Osteocyte (in vitro differentiated cells): ENCODE results near the gene TMEM62. TPM values are rescaled to one million over a fixed set of nuclear protein-coding genes. Genes with fewer than 3 reads are reported as not detected.

Source experiments
- DNase-seq: peaks from one replicate; pipeline ENCODE4 v3.0.0; 2021; ENCODE audit warnings: mixed read lengths; ENCODE audit not compliant: unreplicated experiment; ENCODE audit errors: extremely low spot score
- H3K27ac Mint-ChIP-seq: one replicate; pipeline ENCODE4 v1.8.0; 2021; ENCODE audit warnings: mild to moderate bottlenecking, mixed read lengths; ENCODE audit not compliant: unreplicated experiment
- H3K27me3 Mint-ChIP-seq: one replicate; pipeline ENCODE4 v1.8.0; 2021; ENCODE audit warnings: mixed read lengths; ENCODE audit not compliant: unreplicated experiment
- H3K36me3 Mint-ChIP-seq: one replicate; pipeline ENCODE4 v1.8.0; 2021; ENCODE audit warnings: mixed read lengths; ENCODE audit not compliant: unreplicated experiment
- H3K4me1 Mint-ChIP-seq: one replicate; pipeline ENCODE4 v1.8.0; 2021; ENCODE audit warnings: mixed read lengths; ENCODE audit not compliant: unreplicated experiment
- H3K4me3 Mint-ChIP-seq: one replicate; pipeline ENCODE4 v1.8.0; 2021; ENCODE audit warnings: mild to moderate bottlenecking, moderate library complexity, mixed read lengths; ENCODE audit not compliant: unreplicated experiment
- H3K9me3 Mint-ChIP-seq: one replicate; pipeline ENCODE4 v1.8.0; 2021; ENCODE audit warnings: mixed read lengths; ENCODE audit not compliant: unreplicated experiment
- CTCF ChIP-seq: fragments of 200-600 bp; sonication (generic); IDR thresholded peaks from 2 replicates; pipeline ENCODE4 v1.5.0; 2021; ENCODE audit warnings: antibody characterized with exemption, mild to moderate bottlenecking, moderate library complexity
- total RNA-seq: library from RNA; stranded (reverse); gene quantifications from 2 replicates; pipeline ENCODE4 v1.2.1, GENCODE V29; 2021

The TMEM62 gene
- total RNA-seq, 1 donor from 2014 or later: 11.7 TPM

GRCh38 chr15:43198992-43199391 lies 65.6 kb downstream of the TMEM62 start:
- H3K4me3 Mint-ChIP-seq: no peak overlapping the region
- peaks cover 5% of the 10 kb centered on the region for H3K9me3 Mint-ChIP-seq
- no peaks in the 10 kb centered on the region for H3K4me1 Mint-ChIP-seq
- no peak for DNase-seq
- TF ChIP-seq CTCF: no peak
- peaks cover 2% of the 10 kb centered on the region for H3K27me3 Mint-ChIP-seq
- peaks cover 25% of the 10 kb centered on the region for H3K36me3 Mint-ChIP-seq
- no peak overlapping the region for H3K27ac Mint-ChIP-seq

GRCh38 chr15:43199945-43200488 lies 66.6 kb downstream of the TMEM62 start:
- Mint-ChIP-seq H3K27ac (no peak overlapping the region), H3K9me3 (peaks cover 5% of the 10 kb centered on the region), H3K36me3 (peaks cover 19% of the 10 kb centered on the region), H3K27me3 (peaks cover 10% of the 10 kb centered on the region), H3K4me1 (peaks cover 2% of the 10 kb centered on the region), H3K4me3 (no peak overlapping the region)
- DNase-seq: no peak
- TF ChIP-seq CTCF: no peak

GRCh38 chr15:43204016-43204901 lies 70.9 kb downstream of the TMEM62 start:
- Mint-ChIP-seq H3K27me3 (peaks cover 39% of the 10 kb centered on the region), H3K36me3 (no peaks in the 10 kb centered on the region), H3K27ac (no peak overlapping the region), H3K4me3 (no peak overlapping the region), H3K4me1 (peaks cover 2% of the 10 kb centered on the region), H3K9me3 (no peaks in the 10 kb centered on the region)
- peak; percentile 68 for TF ChIP-seq CTCF
- DNase-seq: no peak

- H3K27me3 Mint-ChIP-seq: peaks cover 53% of the 10 kb centered on the region
Measured at GRCh38 chr15:43206054-43206453, 72.7 kb downstream of the TMEM62 start.

More at GRCh38 chr15:43206054-43206453, 72.7 kb downstream of the TMEM62 start:
- TF ChIP-seq CTCF: no peak
- peak; percentile 57 for DNase-seq
- H3K9me3 Mint-ChIP-seq: no peaks in the 10 kb centered on the region
- H3K36me3 Mint-ChIP-seq: no peaks in the 10 kb centered on the region
- peaks cover 2% of the 10 kb centered on the region for H3K4me1 Mint-ChIP-seq
- H3K27ac Mint-ChIP-seq: no peak overlapping the region
- H3K4me3 Mint-ChIP-seq: no peak overlapping the region
